T-helper 2 cell treated with Interferon-gamma antibody and Interleukin-4, amounts not matched to agents 5 μg/mL and 100 μg/mL, for 36 hours (primary cell): ENCODE data around the gene LRRC7.

Source experiments
- DNase-seq: peaks from one replicate; pipeline ENCODE4 v3.0.0; 2021; ENCODE audit warnings: low spot score
- H3K27ac Mint-ChIP-seq: one replicate; pipeline ENCODE4 v1.8.0; 2021; ENCODE audit warnings: mild to moderate bottlenecking, mixed read lengths
- H3K27me3 Mint-ChIP-seq: one replicate; pipeline ENCODE4 v1.8.0; 2021; ENCODE audit warnings: low read depth, mixed read lengths
- H3K36me3 Mint-ChIP-seq: one replicate; pipeline ENCODE4 v1.8.0; 2021; ENCODE audit warnings: low read depth, mixed read lengths
- H3K4me1 Mint-ChIP-seq: one replicate; pipeline ENCODE4 v1.8.0; 2021; ENCODE audit warnings: low read depth, mixed read lengths
- H3K4me3 Mint-ChIP-seq: one replicate; pipeline ENCODE4 v1.8.0; 2022; ENCODE audit warnings: mild to moderate bottlenecking, moderate library complexity, mixed read lengths
- H3K9me3 Mint-ChIP-seq: one replicate; pipeline ENCODE4 v1.8.0; 2021; ENCODE audit warnings: mixed read lengths

LRRC7 gene

DNA sequence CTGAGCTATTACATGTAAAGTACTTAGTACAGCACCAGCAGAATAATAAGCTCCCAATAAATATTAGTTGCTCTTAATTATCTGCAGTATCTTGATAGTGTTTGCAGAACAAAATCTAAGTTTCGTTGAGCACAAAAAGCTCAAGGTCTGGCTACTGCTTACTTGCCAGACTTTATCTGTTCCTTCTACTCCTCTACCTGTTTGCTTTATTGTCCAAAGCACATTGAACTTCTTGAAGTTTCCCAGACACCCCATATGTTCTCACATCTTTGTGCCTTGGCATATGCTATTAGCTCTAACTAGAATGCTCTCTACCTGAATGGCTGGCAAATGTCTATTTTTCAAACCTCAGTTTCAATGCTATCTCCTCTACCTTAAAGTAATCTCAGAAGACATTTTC, 582.7 kb downstream of the LRRC7 start:
- H3K27ac Mint-ChIP-seq: no peak overlapping the region
- H3K4me1 Mint-ChIP-seq: no peaks in the 10 kb centered on the region
- H3K4me3 Mint-ChIP-seq: no peak overlapping the region
- no peaks in the 10 kb centered on the region for H3K27me3 Mint-ChIP-seq
- DNase-seq: no peak
- peaks cover 5% of the 10 kb centered on the region for H3K36me3 Mint-ChIP-seq
- H3K9me3 Mint-ChIP-seq: no peaks in the 10 kb centered on the region

- H3K4me3 Mint-ChIP-seq: no peak overlapping the region
- peaks cover 3% of the 10 kb centered on the region for H3K36me3 Mint-ChIP-seq
- H3K27ac Mint-ChIP-seq: no peak overlapping the region
- H3K4me1 Mint-ChIP-seq: no peaks in the 10 kb centered on the region
- H3K9me3 Mint-ChIP-seq: no peaks in the 10 kb centered on the region
- no peak for DNase-seq
- H3K27me3 Mint-ChIP-seq: no peaks in the 10 kb centered on the region
These were observed 586.0 kb downstream of the LRRC7 start for GRCh38 chr1:70153739-70154138.

DNA sequence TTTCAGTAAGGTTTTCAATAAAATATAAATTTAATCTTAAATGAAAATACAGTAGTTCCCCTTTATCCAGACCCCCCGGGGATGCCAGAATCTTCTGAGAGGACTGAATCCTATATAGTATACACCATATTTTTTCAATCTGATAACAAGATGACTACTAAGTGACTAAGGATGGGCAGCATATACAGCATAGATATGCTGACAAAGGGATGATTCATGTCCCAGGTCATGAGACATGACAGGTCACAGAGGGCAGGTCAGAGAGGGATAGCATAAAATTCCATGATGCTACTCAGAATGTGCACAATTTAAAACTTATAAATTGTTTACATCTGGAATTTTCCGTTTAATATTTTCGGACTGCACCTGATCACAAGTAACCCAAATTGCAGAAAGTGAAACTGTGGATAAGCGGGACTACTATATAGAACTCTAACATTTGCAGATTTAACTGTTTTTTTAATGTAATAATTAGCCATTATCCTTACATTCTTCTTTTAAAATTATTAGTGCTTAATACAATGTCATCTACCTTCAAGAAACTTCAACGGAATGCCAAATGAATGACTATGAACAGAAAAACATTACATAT, 588.9 kb downstream of the LRRC7 start:
- peak; percentile 16 for DNase-seq
- no peaks in the 10 kb centered on the region for H3K9me3 Mint-ChIP-seq
- no peak overlapping the region for H3K27ac Mint-ChIP-seq
- H3K27me3 Mint-ChIP-seq: no peaks in the 10 kb centered on the region
- H3K4me1 Mint-ChIP-seq: no peaks in the 10 kb centered on the region
- H3K36me3 Mint-ChIP-seq: peaks cover 5% of the 10 kb centered on the region
- no peak overlapping the region for H3K4me3 Mint-ChIP-seq

- H3K36me3 Mint-ChIP-seq: peaks cover 13% of the 10 kb centered on the region
- H3K4me3 Mint-ChIP-seq: no peak overlapping the region
- no peak overlapping the region for H3K27ac Mint-ChIP-seq
- H3K4me1 Mint-ChIP-seq: peaks cover 2% of the 10 kb centered on the region
- H3K27me3 Mint-ChIP-seq: no peaks in the 10 kb centered on the region
- H3K9me3 Mint-ChIP-seq: no peaks in the 10 kb centered on the region
- DNase-seq: no peak
These were observed 596.6 kb downstream of the LRRC7 start for GRCh38 chr1:70164350-70164749.

- Mint-ChIP-seq H3K4me1 (peaks cover 4% of the 10 kb centered on the region), H3K4me3 (no peak overlapping the region), H3K27me3 (no peaks in the 10 kb centered on the region), H3K9me3 (no peaks in the 10 kb centered on the region), H3K27ac (no peak overlapping the region), H3K36me3 (peaks cover 22% of the 10 kb centered on the region)
- DNase-seq: no peak
These were observed 600.6 kb downstream of the LRRC7 start for GRCh38 chr1:70168283-70168682.

- H3K36me3 Mint-ChIP-seq: peaks cover 22% of the 10 kb centered on the region
- H3K27ac Mint-ChIP-seq: no peak overlapping the region
- peaks cover 4% of the 10 kb centered on the region for H3K4me1 Mint-ChIP-seq
- H3K27me3 Mint-ChIP-seq: no peaks in the 10 kb centered on the region
- no peak for DNase-seq
- no peak overlapping the region for H3K4me3 Mint-ChIP-seq
- H3K9me3 Mint-ChIP-seq: no peaks in the 10 kb centered on the region
These were observed 601.5 kb downstream of the LRRC7 start for GRCh38 chr1:70169018-70169839.

GRCh38 chr1:70171512-70171911, 603.8 kb downstream of the LRRC7 start:
- Mint-ChIP-seq H3K4me1 (peaks cover 4% of the 10 kb centered on the region), H3K4me3 (no peak overlapping the region), H3K9me3 (no peaks in the 10 kb centered on the region), H3K27me3 (no peaks in the 10 kb centered on the region), H3K36me3 (peaks cover 26% of the 10 kb centered on the region), H3K27ac (no peak overlapping the region)
- DNase-seq: no peak
